ENCODE measurements around the gene GDF7.

Gene GDF7

GRCh38 chr2:20717641-20718040 is 50.7 kb downstream of the GDF7 start:
- Histone ChIP-seq H3K27me3 (ENCODE audit: low read depth, low read length) (no peaks in the 10 kb centered on the region), H3K36me3 (ENCODE audit: control insufficient read depth in 1 of 2, insufficient read depth in 2 of 2, low read length in 2 of 2) (peaks cover 0 to 7% of the 10 kb centered on the region in 2 donors), H3K27ac (ENCODE audit: low read length) (no peak overlapping the region), H3K4me1 (ENCODE audit: control insufficient read depth in 1 of 2, insufficient read depth in 2 of 2, low read length in 2 of 2) (no peaks in the 10 kb centered on the region), H3K4me3 (ENCODE audit: low read depth in 1 of 2, low read length in 2 of 2) (no peak overlapping the region), H3K9me3 (ENCODE audit: control insufficient read depth in 1 of 2, low read length in 2 of 2) (peaks cover 0 to 4% of the 10 kb centered on the region in 2 donors)

GRCh38 chr2:20722592-20723240 is 55.8 kb downstream of the GDF7 start:
- Histone ChIP-seq H3K4me3 (ENCODE audit: low read depth in 1 of 2, low read length in 2 of 2) (no peak overlapping the region), H3K27ac (ENCODE audit: low read length) (no peak overlapping the region)

GRCh38 chr2:20723543-20723942 is 56.6 kb downstream of the GDF7 start:
- H3K27ac ChIP-seq (ENCODE audit: low read length): no peak overlapping the region
- H3K27me3 ChIP-seq (ENCODE audit: low read depth, low read length): no peaks in the 10 kb centered on the region
- H3K36me3 ChIP-seq (ENCODE audit: control insufficient read depth in 1 of 2, insufficient read depth in 2 of 2, low read length in 2 of 2): peaks cover 0 to 4% of the 10 kb centered on the region in 2 donors
- no peak overlapping the region for H3K4me3 ChIP-seq (ENCODE audit: low read depth in 1 of 2, low read length in 2 of 2)
- H3K4me1 ChIP-seq (ENCODE audit: control insufficient read depth in 1 of 2, insufficient read depth in 2 of 2, low read length in 2 of 2): no peaks in the 10 kb centered on the region
- H3K9me3 ChIP-seq (ENCODE audit: control insufficient read depth in 1 of 2, low read length in 2 of 2): peaks cover 0 to 4% of the 10 kb centered on the region in 2 donors

More at GRCh38 chr2:20722592-20723240, 55.8 kb downstream of the GDF7 start:
- Histone ChIP-seq H3K9me3 (ENCODE audit: control insufficient read depth in 1 of 2, low read length in 2 of 2) (peaks cover 0 to 4% of the 10 kb centered on the region in 2 donors), H3K27me3 (ENCODE audit: low read depth, low read length) (no peaks in the 10 kb centered on the region), H3K36me3 (ENCODE audit: control insufficient read depth in 1 of 2, insufficient read depth in 2 of 2, low read length in 2 of 2) (peaks cover 0 to 4% of the 10 kb centered on the region in 2 donors), H3K4me1 (ENCODE audit: control insufficient read depth in 1 of 2, insufficient read depth in 2 of 2, low read length in 2 of 2) (no peaks in the 10 kb centered on the region)

GRCh38 chr2:20724500-20725053 is 57.6 kb downstream of the GDF7 start:
- peaks cover 0 to 4% of the 10 kb centered on the region in 2 donors for H3K9me3 ChIP-seq (ENCODE audit: control insufficient read depth in 1 of 2, low read length in 2 of 2)
- H3K27me3 ChIP-seq (ENCODE audit: low read depth, low read length): no peaks in the 10 kb centered on the region
- no peak overlapping the region for H3K27ac ChIP-seq (ENCODE audit: low read length)
- no peak overlapping the region for H3K4me3 ChIP-seq (ENCODE audit: low read depth in 1 of 2, low read length in 2 of 2)
- peaks cover 0 to 4% of the 10 kb centered on the region in 2 donors for H3K36me3 ChIP-seq (ENCODE audit: control insufficient read depth in 1 of 2, insufficient read depth in 2 of 2, low read length in 2 of 2)
- H3K4me1 ChIP-seq (ENCODE audit: control insufficient read depth in 1 of 2, insufficient read depth in 2 of 2, low read length in 2 of 2): no peaks in the 10 kb centered on the region

GRCh38 chr2:20725782-20726181 is 58.8 kb downstream of the GDF7 start:
- Histone ChIP-seq H3K27me3 (ENCODE audit: low read depth, low read length) (no peaks in the 10 kb centered on the region), H3K4me1 (ENCODE audit: control insufficient read depth in 1 of 2, insufficient read depth in 2 of 2, low read length in 2 of 2) (no peaks in the 10 kb centered on the region), H3K4me3 (ENCODE audit: low read depth in 1 of 2, low read length in 2 of 2) (no peak overlapping the region), H3K9me3 (ENCODE audit: control insufficient read depth in 1 of 2, low read length in 2 of 2) (no peaks in the 10 kb centered on the region), H3K36me3 (ENCODE audit: control insufficient read depth in 1 of 2, insufficient read depth in 2 of 2, low read length in 2 of 2) (peaks cover 0 to 4% of the 10 kb centered on the region in 2 donors), H3K27ac (ENCODE audit: low read length) (no peak overlapping the region)

- no peaks in the 10 kb centered on the region for H3K27me3 ChIP-seq (ENCODE audit: low read depth, low read length)
- no peak overlapping the region for H3K4me3 ChIP-seq (ENCODE audit: low read depth in 1 of 2, low read length in 2 of 2)
- no peaks in the 10 kb centered on the region for H3K9me3 ChIP-seq (ENCODE audit: control insufficient read depth in 1 of 2, low read length in 2 of 2)
- H3K27ac ChIP-seq (ENCODE audit: low read length): no peak overlapping the region
- H3K36me3 ChIP-seq (ENCODE audit: control insufficient read depth in 1 of 2, insufficient read depth in 2 of 2, low read length in 2 of 2): peaks cover 0 to 4% of the 10 kb centered on the region in 2 donors
- H3K4me1 ChIP-seq (ENCODE audit: control insufficient read depth in 1 of 2, insufficient read depth in 2 of 2, low read length in 2 of 2): no peaks in the 10 kb centered on the region
These were observed 60.0 kb downstream of the GDF7 start for GRCh38 chr2:20726913-20727312.

- Histone ChIP-seq H3K27me3 (ENCODE audit: low read depth, low read length) (no peaks in the 10 kb centered on the region), H3K9me3 (ENCODE audit: control insufficient read depth in 1 of 2, low read length in 2 of 2) (no peaks in the 10 kb centered on the region), H3K4me1 (ENCODE audit: control insufficient read depth in 1 of 2, insufficient read depth in 2 of 2, low read length in 2 of 2) (no peaks in the 10 kb centered on the region), H3K36me3 (ENCODE audit: control insufficient read depth in 1 of 2, insufficient read depth in 2 of 2, low read length in 2 of 2) (peaks cover 0 to 4% of the 10 kb centered on the region in 2 donors), H3K27ac (ENCODE audit: low read length) (no peak overlapping the region), H3K4me3 (ENCODE audit: low read depth in 1 of 2, low read length in 2 of 2) (no peak overlapping the region)
These were observed 61.3 kb downstream of the GDF7 start for GRCh38 chr2:20728114-20728758.
